Endothelial cell (in vitro differentiated cells): ENCODE measurements around the gene FXYD5. TPM values are rescaled to one million over a fixed set of nuclear protein-coding genes. Genes with fewer than 3 reads are reported as not detected.

ENCODE experiments used
- DNase-seq: peaks from one replicate; pipeline ENCODE4 v3.0.0; 2021; ENCODE audit warnings: low spot score
- H3K27ac Mint-ChIP-seq: one replicate; pipeline ENCODE4 v1.8.0; 2021; ENCODE audit warnings: mixed read lengths, inconsistent platforms; ENCODE audit not compliant: unreplicated experiment
- H3K27me3 Mint-ChIP-seq: one replicate; pipeline ENCODE4 v1.8.0; 2021; ENCODE audit warnings: mild to moderate bottlenecking, moderate library complexity, mixed read lengths, inconsistent platforms; ENCODE audit not compliant: unreplicated experiment
- H3K36me3 Mint-ChIP-seq: one replicate; pipeline ENCODE4 v1.8.0; 2021; ENCODE audit warnings: mild to moderate bottlenecking, low read depth, mixed read lengths, inconsistent platforms; ENCODE audit not compliant: unreplicated experiment
- H3K4me1 Mint-ChIP-seq: one replicate; pipeline ENCODE4 v1.8.0; 2021; ENCODE audit warnings: mild to moderate bottlenecking, mixed read lengths, inconsistent platforms; ENCODE audit not compliant: unreplicated experiment
- H3K4me3 Mint-ChIP-seq: one replicate; pipeline ENCODE4 v1.8.0; 2021; ENCODE audit warnings: mild to moderate bottlenecking, mixed read lengths, inconsistent platforms; ENCODE audit not compliant: unreplicated experiment
- H3K9me3 Mint-ChIP-seq: one replicate; pipeline ENCODE4 v1.8.0; 2021; ENCODE audit warnings: mixed read lengths, inconsistent platforms; ENCODE audit not compliant: unreplicated experiment
- total RNA-seq: library from RNA; stranded (reverse); fragmentation: NEBNext Ultra II Directional; extraction: Animal tissue kit (Norgen Biotek cat#: 25700); gene quantifications from one replicate; pipeline ENCODE4 v1.2.1, GENCODE V29; 2021; ENCODE audit not compliant: unreplicated experiment
- TF ChIP-seq, protein P1 (sequence below): fragments of 200-600 bp; sonication (generic); IDR thresholded peaks from one replicate; pipeline ENCODE4 v1.5.0; 2021; ENCODE audit warnings: antibody characterized with exemption; ENCODE audit not compliant: unreplicated experiment

The FXYD5 gene
- total RNA-seq, 1 donor from 2014 or later = 78.7 TPM

DNA sequence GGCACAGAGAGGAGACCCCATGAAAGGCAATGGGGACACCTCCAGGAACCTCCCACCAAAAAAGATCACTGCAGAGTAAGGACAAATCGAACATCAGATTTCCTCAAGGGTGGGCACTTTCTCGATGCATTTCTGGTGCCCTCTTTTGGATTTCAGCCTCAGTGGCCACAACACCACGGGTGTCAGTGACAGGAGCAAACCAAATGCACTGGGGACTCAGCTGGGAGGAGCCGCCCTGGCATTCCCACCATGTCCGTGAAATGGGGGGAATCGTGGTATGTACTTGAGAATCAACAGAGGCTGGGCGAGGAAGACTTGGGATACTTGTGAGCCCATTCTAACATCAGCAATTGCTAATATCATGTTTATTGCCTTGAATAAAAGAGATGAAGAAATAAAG lies 57.7 kb downstream of the FXYD5 start:
- no peaks in the 10 kb centered on the region for H3K9me3 Mint-ChIP-seq
- no peak overlapping the region for H3K4me3 Mint-ChIP-seq
- H3K36me3 Mint-ChIP-seq = peaks cover 3% of the 10 kb centered on the region
- DNase-seq = no peak
- TF ChIP-seq, protein P1, sequence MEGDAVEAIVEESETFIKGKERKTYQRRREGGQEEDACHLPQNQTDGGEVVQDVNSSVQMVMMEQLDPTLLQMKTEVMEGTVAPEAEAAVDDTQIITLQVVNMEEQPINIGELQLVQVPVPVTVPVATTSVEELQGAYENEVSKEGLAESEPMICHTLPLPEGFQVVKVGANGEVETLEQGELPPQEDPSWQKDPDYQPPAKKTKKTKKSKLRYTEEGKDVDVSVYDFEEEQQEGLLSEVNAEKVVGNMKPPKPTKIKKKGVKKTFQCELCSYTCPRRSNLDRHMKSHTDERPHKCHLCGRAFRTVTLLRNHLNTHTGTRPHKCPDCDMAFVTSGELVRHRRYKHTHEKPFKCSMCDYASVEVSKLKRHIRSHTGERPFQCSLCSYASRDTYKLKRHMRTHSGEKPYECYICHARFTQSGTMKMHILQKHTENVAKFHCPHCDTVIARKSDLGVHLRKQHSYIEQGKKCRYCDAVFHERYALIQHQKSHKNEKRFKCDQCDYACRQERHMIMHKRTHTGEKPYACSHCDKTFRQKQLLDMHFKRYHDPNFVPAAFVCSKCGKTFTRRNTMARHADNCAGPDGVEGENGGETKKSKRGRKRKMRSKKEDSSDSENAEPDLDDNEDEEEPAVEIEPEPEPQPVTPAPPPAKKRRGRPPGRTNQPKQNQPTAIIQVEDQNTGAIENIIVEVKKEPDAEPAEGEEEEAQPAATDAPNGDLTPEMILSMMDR = no peak
- no peak overlapping the region for H3K27ac Mint-ChIP-seq
- peaks cover 1% of the 10 kb centered on the region for H3K27me3 Mint-ChIP-seq
- no peaks in the 10 kb centered on the region for H3K4me1 Mint-ChIP-seq

DNA sequence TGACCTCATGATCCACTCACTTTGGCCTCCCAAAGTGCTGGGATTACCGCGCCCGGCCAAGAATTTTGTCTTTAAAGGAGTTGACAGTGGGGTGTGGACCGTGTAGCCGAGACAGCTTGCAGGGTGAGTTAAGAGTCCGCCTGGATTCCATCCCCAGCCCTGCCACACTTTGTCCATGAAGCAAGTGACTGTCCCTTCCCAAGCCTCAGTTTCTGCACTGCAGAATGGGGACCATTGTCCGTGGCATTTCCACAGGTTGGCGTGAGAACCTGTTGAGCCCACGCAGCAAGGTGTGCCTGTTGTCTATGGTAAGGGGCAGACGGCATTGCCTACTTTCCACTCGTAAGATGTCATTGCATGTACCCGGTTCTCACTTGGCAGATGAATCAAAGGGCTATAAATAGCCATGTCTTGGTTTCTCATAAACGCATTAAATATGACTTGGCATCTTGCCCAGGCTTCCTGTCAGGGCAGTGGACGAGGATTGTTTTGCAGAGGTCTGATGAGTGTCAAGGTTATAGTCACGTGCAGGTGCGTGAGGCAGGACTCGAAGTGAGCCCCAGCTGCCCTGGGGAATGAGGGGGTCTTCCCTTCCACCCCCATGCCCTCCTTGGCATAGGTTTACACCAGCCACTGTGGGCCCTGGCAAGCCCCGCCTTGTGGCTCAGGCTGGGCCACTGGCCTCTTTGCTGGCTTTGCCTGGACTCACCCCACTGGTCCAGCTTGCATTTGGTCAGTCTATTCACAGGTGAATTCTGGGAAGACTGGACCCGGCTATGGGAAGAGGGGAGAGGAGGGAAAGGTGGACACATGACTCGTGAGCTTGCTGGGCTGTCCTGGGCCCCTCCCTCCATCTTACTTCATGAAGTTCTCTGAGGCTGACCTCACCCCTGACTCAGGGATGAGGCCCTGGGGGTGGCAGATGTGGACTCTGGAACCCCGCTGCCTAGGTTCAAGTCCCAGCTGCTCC lies 59.4 kb downstream of the FXYD5 start:
- no peaks in the 10 kb centered on the region for H3K4me1 Mint-ChIP-seq
- peaks cover 2% of the 10 kb centered on the region for H3K27me3 Mint-ChIP-seq
- H3K4me3 Mint-ChIP-seq = no peak overlapping the region
- H3K36me3 Mint-ChIP-seq = no peaks in the 10 kb centered on the region
- no peak for DNase-seq
- no peaks in the 10 kb centered on the region for H3K9me3 Mint-ChIP-seq
- no peak overlapping the region for H3K27ac Mint-ChIP-seq
- TF ChIP-seq, protein P1 = no peak

DNA sequence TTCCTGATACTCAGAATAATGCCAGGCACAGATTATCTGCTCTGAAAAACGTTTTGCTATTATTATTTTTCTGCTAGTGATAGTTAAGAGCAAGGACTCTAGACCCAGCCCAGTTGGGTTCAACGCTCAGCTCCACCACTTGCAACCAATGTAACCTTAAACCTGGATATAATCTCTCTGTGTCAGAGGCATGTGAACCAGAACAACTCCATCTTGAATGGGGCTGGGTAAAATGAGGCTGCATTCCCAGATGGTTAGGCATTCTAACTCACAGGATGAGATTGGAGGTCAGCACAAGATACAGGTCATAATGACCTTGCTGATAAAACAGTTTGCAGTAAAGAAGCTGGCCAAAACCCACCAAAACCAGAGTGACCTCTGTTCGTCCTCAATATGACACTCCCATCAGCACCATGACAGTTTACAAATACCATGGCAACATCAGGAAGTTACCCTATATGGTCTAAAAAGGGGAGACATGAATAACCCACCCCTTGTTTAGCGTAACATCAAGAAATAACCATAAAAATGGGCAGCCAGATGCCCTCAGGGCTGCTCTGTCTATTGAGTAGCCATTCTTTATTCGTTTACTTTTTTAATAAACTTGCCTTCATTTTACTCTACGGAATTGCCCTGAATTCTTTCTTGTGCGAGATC lies 60.4 kb downstream of the FXYD5 start:
- Mint-ChIP-seq H3K4me3 (no peak overlapping the region), H3K36me3 (no peaks in the 10 kb centered on the region), H3K9me3 (peaks cover 5% of the 10 kb centered on the region), H3K27me3 (peaks cover 6% of the 10 kb centered on the region), H3K4me1 (no peaks in the 10 kb centered on the region), H3K27ac (no peak overlapping the region)
- no peak for DNase-seq
- TF ChIP-seq, protein P1 = no peak

DNA sequence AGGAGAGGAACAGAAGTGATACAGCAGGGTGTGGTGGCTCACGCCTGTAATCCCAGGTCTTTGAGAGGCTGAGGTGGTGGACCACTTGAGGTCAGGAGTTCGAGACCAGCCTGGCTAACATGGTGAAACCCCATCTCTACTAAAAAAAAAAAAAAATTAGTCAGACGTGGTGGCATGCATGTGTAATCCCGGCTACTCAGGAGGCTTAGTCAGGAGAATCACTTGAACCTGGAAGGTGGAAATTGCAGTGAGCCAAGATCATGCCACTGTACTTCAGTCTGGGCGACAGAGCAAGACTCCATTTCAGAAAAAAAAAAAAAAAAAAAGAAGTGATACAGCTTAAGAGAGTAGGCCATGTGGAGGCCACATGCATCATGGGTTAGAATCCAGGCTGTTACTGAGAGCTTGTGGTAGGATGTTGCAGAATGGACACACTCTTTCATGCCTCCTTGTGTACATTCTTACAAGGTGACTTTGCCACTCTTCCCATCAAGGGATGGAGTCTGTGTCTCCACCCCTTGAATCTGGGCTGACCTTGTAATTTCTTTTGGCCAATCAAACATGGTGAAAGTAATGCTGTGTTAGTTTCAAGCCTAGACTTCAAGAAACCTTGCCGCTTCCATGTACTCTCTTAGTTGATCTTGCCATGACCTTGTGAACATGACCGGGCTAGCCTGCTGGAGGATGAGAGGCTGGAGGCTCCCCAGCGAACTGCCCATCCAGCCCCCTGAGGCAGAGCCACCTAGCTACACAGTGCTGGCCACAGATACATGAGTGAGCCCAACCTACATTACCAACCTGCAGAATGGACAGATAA lies 61.7 kb downstream of the FXYD5 start:
- Mint-ChIP-seq H3K4me3 (no peak overlapping the region), H3K27ac (no peak overlapping the region), H3K27me3 (peaks cover 6% of the 10 kb centered on the region), H3K4me1 (no peaks in the 10 kb centered on the region), H3K9me3 (peaks cover 5% of the 10 kb centered on the region), H3K36me3 (no peaks in the 10 kb centered on the region)
- DNase-seq = no peak
- TF ChIP-seq, protein P1 = no peak
